OCI-LY1 (cell line): ENCODE results near the gene VTI1B.

Source experiments
- EZH2 ChIP-seq: fragments of 200-600 bp; sonication (generic), shearing (Covaris generic); IDR thresholded peaks from 2 replicates; pipeline ENCODE4 v1.8.0; 2017; ENCODE audit warnings: borderline replicate concordance, mixed run types, mild to moderate bottlenecking, antibody characterized with exemption, low read length, moderate library complexity, mixed read lengths
- TF ChIP-seq, protein P1 (sequence below): fragments of 200-600 bp; sonication (generic), shearing (Covaris generic); IDR thresholded peaks from 2 replicates; pipeline ENCODE4 v1.5.1; 2017; ENCODE audit warnings: mild to moderate bottlenecking, antibody characterized with exemption, low read length, moderate library complexity, mixed read lengths

DNA sequence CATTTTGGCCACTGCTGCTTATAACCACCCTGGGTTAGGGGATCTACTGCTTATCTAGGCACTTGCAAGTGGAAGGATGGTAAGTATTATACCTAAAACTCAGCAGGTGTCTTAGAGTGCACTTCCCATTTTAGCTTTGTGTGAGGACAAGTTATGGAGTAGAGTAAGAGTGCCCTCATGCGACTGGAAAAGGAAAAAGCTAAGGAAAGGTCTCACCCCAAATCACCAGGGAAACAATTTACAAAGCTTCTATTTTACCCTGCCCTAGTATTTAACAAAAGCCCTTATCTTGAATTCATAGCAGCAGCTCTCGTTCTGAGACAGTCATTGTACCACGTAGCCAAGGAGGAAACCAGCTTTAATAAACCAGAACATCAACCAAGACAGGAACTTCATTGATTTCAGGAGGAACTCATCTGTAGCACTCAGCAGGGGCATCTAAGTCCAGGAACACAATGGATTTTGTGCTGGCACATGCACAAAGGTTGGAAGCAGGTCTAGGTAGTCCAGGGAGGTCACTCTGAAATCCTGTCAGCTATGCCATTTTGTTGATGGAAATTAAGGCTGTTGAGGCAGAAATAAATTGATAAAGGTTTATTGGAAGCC is 30.2 kb upstream of the VTI1B start:
- TF ChIP-seq, protein P1, sequence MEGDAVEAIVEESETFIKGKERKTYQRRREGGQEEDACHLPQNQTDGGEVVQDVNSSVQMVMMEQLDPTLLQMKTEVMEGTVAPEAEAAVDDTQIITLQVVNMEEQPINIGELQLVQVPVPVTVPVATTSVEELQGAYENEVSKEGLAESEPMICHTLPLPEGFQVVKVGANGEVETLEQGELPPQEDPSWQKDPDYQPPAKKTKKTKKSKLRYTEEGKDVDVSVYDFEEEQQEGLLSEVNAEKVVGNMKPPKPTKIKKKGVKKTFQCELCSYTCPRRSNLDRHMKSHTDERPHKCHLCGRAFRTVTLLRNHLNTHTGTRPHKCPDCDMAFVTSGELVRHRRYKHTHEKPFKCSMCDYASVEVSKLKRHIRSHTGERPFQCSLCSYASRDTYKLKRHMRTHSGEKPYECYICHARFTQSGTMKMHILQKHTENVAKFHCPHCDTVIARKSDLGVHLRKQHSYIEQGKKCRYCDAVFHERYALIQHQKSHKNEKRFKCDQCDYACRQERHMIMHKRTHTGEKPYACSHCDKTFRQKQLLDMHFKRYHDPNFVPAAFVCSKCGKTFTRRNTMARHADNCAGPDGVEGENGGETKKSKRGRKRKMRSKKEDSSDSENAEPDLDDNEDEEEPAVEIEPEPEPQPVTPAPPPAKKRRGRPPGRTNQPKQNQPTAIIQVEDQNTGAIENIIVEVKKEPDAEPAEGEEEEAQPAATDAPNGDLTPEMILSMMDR: peak; percentile 76
- TF ChIP-seq EZH2: no peak
